ENCODE results near the gene RSU1.

Gene RSU1

DNA sequence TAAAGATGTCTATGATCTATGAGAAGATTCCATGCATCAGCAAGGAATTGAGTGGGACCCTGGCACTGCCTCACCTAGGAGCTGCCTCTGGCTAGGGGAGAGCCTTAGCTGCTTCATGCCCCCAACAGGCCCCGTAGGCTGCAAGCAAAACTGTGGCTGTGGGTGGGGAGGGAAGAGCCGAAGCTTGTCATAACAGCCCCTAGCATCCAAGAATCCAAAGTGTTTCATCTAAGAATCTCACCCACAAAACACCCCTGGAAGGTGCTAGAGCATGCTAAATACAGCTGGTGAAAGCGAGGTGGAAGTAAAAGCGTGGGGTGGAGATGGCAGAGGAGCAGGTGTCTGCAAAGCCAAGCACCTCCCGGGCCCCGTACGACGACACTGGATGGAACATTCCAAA is 208.0 kb downstream of the RSU1 start:
- H2AFZ ChIP-seq (ENCODE audit: low read depth, low read length) = no peak overlapping the region
- no peak overlapping the region for H3K9ac ChIP-seq (ENCODE audit: low read depth, low read length)
- peaks cover 10% of the 10 kb centered on the region; the same call in 1 of the 2 replicates for H4K20me1 ChIP-seq (ENCODE audit: insufficient read depth, low read length)
- no peaks in the 10 kb centered on the region for H3K36me3 ChIP-seq (ENCODE audit: insufficient read depth, low read length)
- no peaks in the 10 kb centered on the region for H3K79me2 ChIP-seq (ENCODE audit: insufficient read depth, low read length)
- DNase-seq (no peak), ATAC-seq (ENCODE audit: insufficient read depth, low read depth) (no peak)
- no peak overlapping the region for H3K27ac ChIP-seq (ENCODE audit: low read length)
- no peak for TF ChIP-seq EZH2 (IDR thresholded peaks at IDR 0.05; ENCODE audit: borderline replicate concordance, low read depth, low read length, severe bottlenecking)
- TF ChIP-seq, protein P1, sequence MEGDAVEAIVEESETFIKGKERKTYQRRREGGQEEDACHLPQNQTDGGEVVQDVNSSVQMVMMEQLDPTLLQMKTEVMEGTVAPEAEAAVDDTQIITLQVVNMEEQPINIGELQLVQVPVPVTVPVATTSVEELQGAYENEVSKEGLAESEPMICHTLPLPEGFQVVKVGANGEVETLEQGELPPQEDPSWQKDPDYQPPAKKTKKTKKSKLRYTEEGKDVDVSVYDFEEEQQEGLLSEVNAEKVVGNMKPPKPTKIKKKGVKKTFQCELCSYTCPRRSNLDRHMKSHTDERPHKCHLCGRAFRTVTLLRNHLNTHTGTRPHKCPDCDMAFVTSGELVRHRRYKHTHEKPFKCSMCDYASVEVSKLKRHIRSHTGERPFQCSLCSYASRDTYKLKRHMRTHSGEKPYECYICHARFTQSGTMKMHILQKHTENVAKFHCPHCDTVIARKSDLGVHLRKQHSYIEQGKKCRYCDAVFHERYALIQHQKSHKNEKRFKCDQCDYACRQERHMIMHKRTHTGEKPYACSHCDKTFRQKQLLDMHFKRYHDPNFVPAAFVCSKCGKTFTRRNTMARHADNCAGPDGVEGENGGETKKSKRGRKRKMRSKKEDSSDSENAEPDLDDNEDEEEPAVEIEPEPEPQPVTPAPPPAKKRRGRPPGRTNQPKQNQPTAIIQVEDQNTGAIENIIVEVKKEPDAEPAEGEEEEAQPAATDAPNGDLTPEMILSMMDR (IDR thresholded peaks at IDR 0.05; ENCODE audit: borderline replicate concordance, extremely low read depth, low read length, poor library complexity, severe bottlenecking) = no peak
- H3K4me2 ChIP-seq (ENCODE audit: insufficient read depth, low read length) = no peak overlapping the region
- H3K4me1 ChIP-seq (ENCODE audit: insufficient read depth, low read length) = no peaks in the 10 kb centered on the region
- H3K4me3 ChIP-seq (ENCODE audit: low read depth in 1 of 2, low read length in 2 of 2) = no peak overlapping the region
- H3K27me3 ChIP-seq (ENCODE audit: insufficient read depth, low read length, poor library complexity) = no peaks in the 10 kb centered on the region
- no peaks in the 10 kb centered on the region for H3K9me3 ChIP-seq (ENCODE audit: insufficient read depth, low read length, severe bottlenecking)

DNA sequence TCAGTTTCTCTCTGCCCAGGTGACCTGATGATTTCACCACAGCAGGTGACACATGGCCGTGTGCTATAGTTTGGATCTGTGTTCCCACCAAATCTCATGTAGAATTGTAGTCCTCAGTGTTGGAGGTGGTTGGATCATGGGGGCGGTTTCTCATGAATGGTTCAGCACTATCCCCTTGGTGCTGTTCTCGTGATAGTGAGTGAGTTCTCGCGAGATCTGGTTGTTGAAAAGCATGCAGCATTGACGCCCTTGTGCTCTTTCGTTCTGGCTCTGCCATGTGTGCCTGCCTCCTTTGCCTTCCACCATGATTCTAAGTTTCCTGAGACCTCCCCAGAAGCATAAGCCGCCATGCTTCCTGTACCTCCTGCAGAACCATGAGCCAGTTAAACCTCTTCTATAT is 210.3 kb downstream of the RSU1 start:
- Histone ChIP-seq H3K4me3 (ENCODE audit: low read depth in 1 of 2, low read length in 2 of 2) (no peak overlapping the region), H3K9me3 (ENCODE audit: insufficient read depth, low read length, severe bottlenecking) (no peaks in the 10 kb centered on the region), H3K27ac (ENCODE audit: low read length) (no peak overlapping the region), H4K20me1 (ENCODE audit: insufficient read depth, low read length) (no peaks in the 10 kb centered on the region), H3K79me2 (ENCODE audit: insufficient read depth, low read length) (no peaks in the 10 kb centered on the region), H3K36me3 (ENCODE audit: insufficient read depth, low read length) (no peaks in the 10 kb centered on the region), H3K4me1 (ENCODE audit: insufficient read depth, low read length) (no peaks in the 10 kb centered on the region), H2AFZ (ENCODE audit: low read depth, low read length) (no peak overlapping the region), H3K9ac (ENCODE audit: low read depth, low read length) (no peak overlapping the region), H3K27me3 (ENCODE audit: insufficient read depth, low read length, poor library complexity) (no peaks in the 10 kb centered on the region), H3K4me2 (ENCODE audit: insufficient read depth, low read length) (no peak overlapping the region)
- ATAC-seq (ENCODE audit: insufficient read depth, low read depth) (no peak), DNase-seq (no peak)
- TF ChIP-seq EZH2 (IDR thresholded peaks at IDR 0.05; ENCODE audit: borderline replicate concordance, low read depth, low read length, severe bottlenecking) = no peak
- TF ChIP-seq, protein P1 (IDR thresholded peaks at IDR 0.05; ENCODE audit: borderline replicate concordance, extremely low read depth, low read length, poor library complexity, severe bottlenecking) = no peak

DNA sequence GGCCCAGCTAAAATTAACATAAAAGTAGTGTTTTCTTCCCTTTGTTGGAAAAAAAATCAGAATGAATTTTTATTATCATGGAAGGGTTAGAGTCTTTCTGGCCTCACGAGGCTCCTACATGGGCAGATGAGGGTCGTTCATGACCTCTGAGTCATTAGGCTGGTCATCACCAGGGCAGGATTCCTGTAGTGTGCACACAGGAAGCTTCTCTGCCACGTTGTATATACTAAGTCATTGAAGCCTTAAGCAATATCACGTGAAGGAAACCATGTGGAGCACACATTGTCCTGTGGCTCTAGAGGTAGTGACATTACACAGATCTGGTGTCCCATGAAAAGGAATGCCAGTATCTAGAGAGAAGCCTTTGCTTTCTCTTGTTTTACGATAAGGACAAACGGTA is 210.8 kb downstream of the RSU1 start:
- Histone ChIP-seq H3K27me3 (ENCODE audit: insufficient read depth, low read length, poor library complexity) (no peaks in the 10 kb centered on the region), H3K4me3 (ENCODE audit: low read depth in 1 of 2, low read length in 2 of 2) (no peak overlapping the region), H3K4me2 (ENCODE audit: insufficient read depth, low read length) (no peak overlapping the region), H3K9ac (ENCODE audit: low read depth, low read length) (no peak overlapping the region), H3K27ac (ENCODE audit: low read length) (no peak overlapping the region), H2AFZ (ENCODE audit: low read depth, low read length) (no peak overlapping the region), H3K4me1 (ENCODE audit: insufficient read depth, low read length) (no peaks in the 10 kb centered on the region), H3K79me2 (ENCODE audit: insufficient read depth, low read length) (no peaks in the 10 kb centered on the region), H4K20me1 (ENCODE audit: insufficient read depth, low read length) (no peaks in the 10 kb centered on the region; the same call in 1 of the 2 replicates), H3K36me3 (ENCODE audit: insufficient read depth, low read length) (no peaks in the 10 kb centered on the region), H3K9me3 (ENCODE audit: insufficient read depth, low read length, severe bottlenecking) (no peaks in the 10 kb centered on the region)
- DNase-seq (no peak), ATAC-seq (ENCODE audit: insufficient read depth, low read depth) (no peak)
- no peak for TF ChIP-seq EZH2 (IDR thresholded peaks at IDR 0.05; ENCODE audit: borderline replicate concordance, low read depth, low read length, severe bottlenecking)
- TF ChIP-seq, protein P1 (IDR thresholded peaks at IDR 0.05; ENCODE audit: borderline replicate concordance, extremely low read depth, low read length, poor library complexity, severe bottlenecking) = no peak

DNA sequence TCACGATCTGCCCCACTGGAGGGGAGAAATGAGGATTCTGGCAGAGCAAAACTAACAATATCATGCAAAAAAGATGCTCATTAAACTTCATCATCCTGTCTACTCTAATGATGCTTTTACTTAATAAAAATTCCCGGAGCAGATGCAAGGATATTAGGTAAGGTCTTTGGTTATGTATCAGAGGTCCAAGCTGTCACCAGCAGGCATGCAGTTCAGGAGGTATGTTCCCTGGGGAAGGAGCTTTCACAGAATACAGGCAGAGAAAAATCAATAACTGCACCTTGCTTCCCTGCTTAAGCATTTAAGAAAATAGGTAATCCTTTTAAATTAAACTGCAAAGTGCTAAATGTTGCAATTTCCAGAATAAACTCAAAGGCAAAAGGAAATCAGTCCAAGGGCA is 213.9 kb downstream of the RSU1 start:
- no peak overlapping the region for H3K4me3 ChIP-seq (ENCODE audit: low read depth in 1 of 2, low read length in 2 of 2)
- no peaks in the 10 kb centered on the region; the same call in none of the 2 replicates for H4K20me1 ChIP-seq (ENCODE audit: insufficient read depth, low read length)
- H3K4me1 ChIP-seq (ENCODE audit: insufficient read depth, low read length) = no peaks in the 10 kb centered on the region
- no peak for TF ChIP-seq EZH2 (IDR thresholded peaks at IDR 0.05; ENCODE audit: borderline replicate concordance, low read depth, low read length, severe bottlenecking)
- TF ChIP-seq, protein P1 (IDR thresholded peaks at IDR 0.05; ENCODE audit: borderline replicate concordance, extremely low read depth, low read length, poor library complexity, severe bottlenecking) = no peak
- H3K9ac ChIP-seq (ENCODE audit: low read depth, low read length) = no peak overlapping the region
- H3K79me2 ChIP-seq (ENCODE audit: insufficient read depth, low read length) = no peaks in the 10 kb centered on the region
- no peak overlapping the region for H3K27ac ChIP-seq (ENCODE audit: low read length)
- ATAC-seq (ENCODE audit: insufficient read depth, low read depth) = no peak
- H3K27me3 ChIP-seq (ENCODE audit: insufficient read depth, low read length, poor library complexity) = no peaks in the 10 kb centered on the region
- H3K9me3 ChIP-seq (ENCODE audit: insufficient read depth, low read length, severe bottlenecking) = no peaks in the 10 kb centered on the region
- no peaks in the 10 kb centered on the region for H3K36me3 ChIP-seq (ENCODE audit: insufficient read depth, low read length)
- no peak overlapping the region for H2AFZ ChIP-seq (ENCODE audit: low read depth, low read length)
- H3K4me2 ChIP-seq (ENCODE audit: insufficient read depth, low read length) = no peak overlapping the region
- DNase-seq = no peak
